HFFc6 (cell line): ENCODE measurements around the gene IRF6. TPM values are rescaled to one million over a fixed set of nuclear protein-coding genes. Genes with fewer than 3 reads are reported as not detected.

ENCODE experiments used
- DNase-seq: peaks from one replicate; pipeline ENCODE4 v3.0.0-alpha.2; 2018
- H3K27ac Mint-ChIP-seq: 2 replicates; pipeline ENCODE4 v1.8.0; 2020; ENCODE audit warnings: mild to moderate bottlenecking, mixed read lengths
- H3K27me3 Mint-ChIP-seq: 2 replicates; pipeline ENCODE4 v1.8.0; 2021; ENCODE audit warnings: mild to moderate bottlenecking, moderate library complexity, mixed read lengths; ENCODE audit not compliant: insufficient read depth
- H3K36me3 Mint-ChIP-seq: 2 replicates; pipeline ENCODE4 v1.8.0; 2021; ENCODE audit warnings: low read depth, mixed read lengths
- H3K4me1 Mint-ChIP-seq: 2 replicates; pipeline ENCODE4 v1.8.0; 2020; ENCODE audit warnings: low read depth, mixed read lengths
- H3K4me3 Mint-ChIP-seq: 2 replicates; pipeline ENCODE4 v1.8.0; 2020; ENCODE audit warnings: mild to moderate bottlenecking, moderate library complexity, mixed read lengths
- H3K9me3 Mint-ChIP-seq: 2 replicates; pipeline ENCODE4 v1.8.0; 2020; ENCODE audit warnings: mild to moderate bottlenecking, mixed read lengths
- total RNA-seq, 6 experiments: library from RNA; stranded (reverse); fragmentation: NEBNext Ultra II Directional; extraction: Animal tissue kit (Norgen Biotek cat#: 25700); gene quantifications; 2 replicates in 1 of 6; 3 replicates in 5 of 6; pipeline ENCODE4 v1.2.3, GENCODE V29; 2021
- TF ChIP-seq, protein P1 (sequence below): fragments of 200-600 bp; sonication (generic); IDR thresholded peaks from 2 replicates; pipeline ENCODE4 v1.5.0; 2021; ENCODE audit warnings: antibody characterized with exemption, mild to moderate bottlenecking

The IRF6 gene
- total RNA-seq, 6 experiments from 2014 or later = 0.14 to 3.2 (median 0.28) TPM

DNA sequence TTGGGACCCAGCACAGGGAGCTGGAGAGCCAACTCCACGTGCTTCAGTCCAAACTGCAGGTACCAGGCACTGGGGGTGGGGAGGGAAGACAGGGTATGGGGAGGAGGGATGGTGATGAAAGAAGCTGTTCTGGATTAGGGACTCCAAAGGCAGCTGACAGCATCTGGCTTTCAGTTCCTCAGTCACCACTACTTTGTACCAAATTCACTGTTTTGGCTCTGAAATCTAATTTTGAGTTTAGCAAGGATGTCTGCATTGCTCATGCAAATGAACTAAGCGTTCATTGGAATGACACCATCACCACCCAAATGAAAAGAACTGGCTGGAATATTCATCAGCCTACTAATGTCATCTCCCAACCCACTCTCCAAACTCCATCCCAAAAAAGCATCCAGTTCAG is 30.3 kb downstream of the IRF6 start:
- TF ChIP-seq, protein P1, sequence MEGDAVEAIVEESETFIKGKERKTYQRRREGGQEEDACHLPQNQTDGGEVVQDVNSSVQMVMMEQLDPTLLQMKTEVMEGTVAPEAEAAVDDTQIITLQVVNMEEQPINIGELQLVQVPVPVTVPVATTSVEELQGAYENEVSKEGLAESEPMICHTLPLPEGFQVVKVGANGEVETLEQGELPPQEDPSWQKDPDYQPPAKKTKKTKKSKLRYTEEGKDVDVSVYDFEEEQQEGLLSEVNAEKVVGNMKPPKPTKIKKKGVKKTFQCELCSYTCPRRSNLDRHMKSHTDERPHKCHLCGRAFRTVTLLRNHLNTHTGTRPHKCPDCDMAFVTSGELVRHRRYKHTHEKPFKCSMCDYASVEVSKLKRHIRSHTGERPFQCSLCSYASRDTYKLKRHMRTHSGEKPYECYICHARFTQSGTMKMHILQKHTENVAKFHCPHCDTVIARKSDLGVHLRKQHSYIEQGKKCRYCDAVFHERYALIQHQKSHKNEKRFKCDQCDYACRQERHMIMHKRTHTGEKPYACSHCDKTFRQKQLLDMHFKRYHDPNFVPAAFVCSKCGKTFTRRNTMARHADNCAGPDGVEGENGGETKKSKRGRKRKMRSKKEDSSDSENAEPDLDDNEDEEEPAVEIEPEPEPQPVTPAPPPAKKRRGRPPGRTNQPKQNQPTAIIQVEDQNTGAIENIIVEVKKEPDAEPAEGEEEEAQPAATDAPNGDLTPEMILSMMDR = no peak
- Mint-ChIP-seq H3K9me3 (no peaks in the 10 kb centered on the region), H3K27ac (no peak overlapping the region), H3K4me3 (no peak overlapping the region), H3K4me1 (peaks cover 7% of the 10 kb centered on the region; the same call in 1 of the 2 replicates), H3K27me3 (peaks cover 4% of the 10 kb centered on the region), H3K36me3 (no peaks in the 10 kb centered on the region)
- DNase-seq = no peak

- no peak overlapping the region for H3K27ac Mint-ChIP-seq
- TF ChIP-seq, protein P1 = no peak
- no peaks in the 10 kb centered on the region for H3K9me3 Mint-ChIP-seq
- H3K4me1 Mint-ChIP-seq = peaks cover 7% of the 10 kb centered on the region; the same call in 1 of the 2 replicates
- peaks cover 4% of the 10 kb centered on the region for H3K27me3 Mint-ChIP-seq
- H3K36me3 Mint-ChIP-seq = no peaks in the 10 kb centered on the region
- H3K4me3 Mint-ChIP-seq = no peak overlapping the region
- DNase-seq = no peak
These were observed 31.4 kb downstream of the IRF6 start for GRCh38 chr1:209774592-209774991.

- TF ChIP-seq, protein P1 = no peak
- no peak for DNase-seq
- peaks cover 7% of the 10 kb centered on the region; the same call in 1 of the 2 replicates for H3K4me1 Mint-ChIP-seq
- H3K27me3 Mint-ChIP-seq = peaks cover 7% of the 10 kb centered on the region
- H3K27ac Mint-ChIP-seq = no peak overlapping the region
- H3K4me3 Mint-ChIP-seq = no peak overlapping the region
- no peaks in the 10 kb centered on the region for H3K9me3 Mint-ChIP-seq
- no peaks in the 10 kb centered on the region for H3K36me3 Mint-ChIP-seq
These were observed 33.8 kb downstream of the IRF6 start for GRCh38 chr1:209772126-209772525.

DNA sequence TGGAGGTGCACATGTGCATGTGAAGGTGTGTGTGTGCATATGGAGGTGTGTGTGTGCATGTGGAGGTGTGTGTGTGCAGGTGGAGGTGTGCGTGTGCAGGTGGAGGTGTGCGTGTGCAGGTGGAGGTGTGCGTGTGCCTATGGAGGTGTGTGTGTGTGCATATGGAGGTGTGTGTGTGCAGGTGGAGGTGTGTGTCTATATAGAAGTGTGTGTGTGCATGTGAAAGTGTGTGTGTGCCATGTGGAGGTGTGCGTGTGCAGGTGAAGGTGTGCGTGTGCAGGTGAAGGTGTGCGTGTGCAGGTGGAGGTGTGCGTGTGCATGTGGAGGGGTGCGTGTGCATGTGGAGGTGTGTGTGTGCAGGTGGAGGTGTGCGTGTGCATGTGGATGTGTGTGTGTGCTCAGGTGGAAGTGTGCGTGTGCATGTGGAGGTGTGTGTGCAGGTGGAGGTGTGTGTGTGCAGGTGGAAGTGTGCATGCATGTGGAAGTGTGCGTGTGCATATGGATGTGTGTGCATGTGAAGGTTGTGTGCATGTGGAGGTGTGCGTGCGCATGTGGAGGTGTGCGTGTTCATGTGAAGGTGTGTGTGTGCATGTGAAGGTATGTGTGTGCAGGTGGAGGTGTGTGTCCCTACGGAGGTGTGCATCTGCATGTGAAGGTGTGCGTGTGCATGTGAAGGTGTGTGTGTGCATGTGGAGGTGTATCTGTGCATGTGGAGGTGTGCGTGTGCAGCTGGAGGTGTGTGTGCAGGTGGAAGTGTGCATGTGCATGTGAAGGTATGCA is 35.1 kb downstream of the IRF6 start:
- Mint-ChIP-seq H3K27me3 (peaks cover 7% of the 10 kb centered on the region), H3K9me3 (no peaks in the 10 kb centered on the region), H3K4me3 (no peak overlapping the region), H3K27ac (no peak overlapping the region), H3K4me1 (peaks cover 7% of the 10 kb centered on the region; the same call in 1 of the 2 replicates), H3K36me3 (no peaks in the 10 kb centered on the region)
- no peak for DNase-seq
- TF ChIP-seq, protein P1 = no peak

GRCh38 chr1:209769971-209770370 is 36.0 kb downstream of the IRF6 start:
- H3K36me3 Mint-ChIP-seq = no peaks in the 10 kb centered on the region
- no peak overlapping the region for H3K27ac Mint-ChIP-seq
- H3K27me3 Mint-ChIP-seq = peaks cover 7% of the 10 kb centered on the region
- H3K4me1 Mint-ChIP-seq = peaks cover 7% of the 10 kb centered on the region; the same call in 1 of the 2 replicates
- DNase-seq = no peak
- TF ChIP-seq, protein P1 = no peak
- no peak overlapping the region for H3K4me3 Mint-ChIP-seq
- no peaks in the 10 kb centered on the region for H3K9me3 Mint-ChIP-seq
